HG03175 (cell line): ENCODE data around the gene SNPH.

Experiments used
- ATAC-seq: cut with Tn5 transposase; IDR thresholded peaks from one replicate; pipeline ENCODE4 v1.9.1; 2021; ENCODE audit warnings: mild to moderate bottlenecking, moderate library complexity; ENCODE audit not compliant: unreplicated experiment

The SNPH gene

DNA sequence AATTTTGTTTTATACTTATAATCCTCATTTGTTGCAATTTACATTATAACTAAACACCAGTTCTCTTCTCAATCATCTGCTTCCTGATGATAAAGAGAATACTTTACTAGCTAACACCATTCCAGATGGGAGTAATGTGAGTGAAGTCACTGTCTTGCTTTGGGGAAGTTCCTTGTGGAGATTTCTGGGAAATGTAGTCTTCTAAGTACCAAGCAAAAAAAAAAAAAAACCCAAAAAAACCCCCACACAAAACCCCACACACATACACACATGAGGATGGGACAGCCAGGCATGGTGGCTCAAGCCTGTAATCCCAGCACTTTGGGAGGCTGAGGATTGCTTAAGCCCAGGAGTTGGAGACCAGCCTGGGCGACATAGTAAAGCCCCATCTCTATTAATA lies 2.2 kb upstream of the SNPH start:
- ATAC-seq, result no peak

DNA sequence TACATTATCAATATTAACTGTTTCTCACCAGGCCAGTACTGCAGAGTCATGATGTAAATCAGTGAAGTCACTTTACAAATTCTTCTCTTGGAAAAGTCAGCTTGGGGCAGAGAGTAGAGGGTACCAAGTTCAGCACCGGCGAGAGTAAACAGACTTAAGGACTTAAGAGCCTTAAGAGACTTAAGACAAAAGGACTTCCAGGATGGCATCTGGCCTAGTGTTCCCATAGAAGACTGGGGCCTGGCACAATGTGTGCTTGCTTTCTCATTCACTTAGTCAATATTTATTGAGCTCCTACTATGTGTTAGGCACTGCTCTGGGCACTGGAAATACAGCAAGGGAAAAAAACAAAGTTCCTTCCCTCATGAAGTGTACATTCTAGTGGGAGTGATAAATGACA lies 1.4 kb upstream of the SNPH start:
- ATAC-seq, result no peak

DNA sequence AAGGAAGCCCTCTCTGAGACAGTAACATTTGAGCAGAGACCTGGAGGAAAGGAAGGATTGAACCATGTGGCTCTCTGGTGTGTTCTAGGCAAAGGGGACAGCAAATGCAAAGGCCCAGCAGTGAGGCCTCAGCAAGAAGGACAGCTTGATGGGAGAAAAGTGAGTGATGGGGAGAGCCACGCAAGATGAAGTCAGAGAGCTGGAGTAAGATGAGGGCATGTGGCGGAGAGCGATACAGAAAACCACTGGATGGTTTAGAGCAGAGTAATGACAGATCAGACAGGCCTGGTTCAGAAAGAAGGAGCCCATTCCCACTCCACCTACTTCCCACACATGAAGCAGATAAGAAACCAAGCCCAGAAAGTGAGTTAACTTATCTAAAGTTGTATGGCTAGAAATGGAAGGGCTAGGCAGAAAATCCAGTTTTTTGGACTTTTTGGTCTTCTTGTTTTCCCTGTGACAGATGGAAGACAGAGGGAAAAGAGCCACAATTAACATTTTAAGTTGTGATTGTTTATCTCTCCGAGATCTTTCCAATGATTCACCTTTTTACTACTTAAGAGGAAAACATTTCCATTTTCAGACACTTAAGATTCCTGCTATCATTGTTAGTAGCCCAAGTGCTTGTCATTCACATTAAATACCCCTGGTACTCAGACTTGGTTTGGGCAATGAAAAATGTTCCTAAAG lies 723 bp upstream of the SNPH start:
- ATAC-seq, result no peak

DNA sequence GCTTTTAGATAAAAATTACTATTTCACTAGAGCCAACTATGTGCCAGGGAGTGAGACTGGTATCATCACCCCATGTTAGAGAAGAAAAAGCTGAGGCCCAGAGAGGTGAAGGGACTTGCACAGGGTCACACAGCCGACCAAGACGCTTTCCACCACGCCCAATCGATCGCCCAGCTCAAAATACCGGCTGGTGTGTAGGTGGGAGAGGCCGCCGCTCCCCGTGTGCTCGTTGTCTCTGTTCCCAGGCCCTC lies 253 bp upstream of the SNPH start:
- no peak for ATAC-seq

DNA sequence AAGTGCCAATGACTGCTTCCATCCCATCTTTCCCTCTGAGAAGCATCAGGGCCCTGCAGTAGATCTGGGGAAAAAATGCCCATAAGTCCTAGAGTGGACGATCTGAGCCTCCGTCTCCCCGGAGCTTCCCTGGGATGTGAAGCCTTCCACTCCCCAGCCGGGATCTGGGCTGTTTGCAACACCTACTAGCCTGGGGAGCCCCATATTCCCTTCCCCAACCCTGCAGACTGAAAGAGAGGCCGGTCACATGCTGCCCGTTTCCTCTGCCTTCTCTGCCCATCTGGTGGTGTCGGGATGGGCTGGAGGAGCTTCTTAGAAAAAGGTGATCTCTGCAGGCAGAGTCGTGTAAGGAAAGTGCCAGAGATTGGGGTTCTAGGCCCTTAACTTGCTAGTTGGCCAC lies 1.1 kb downstream of the SNPH start:
- ATAC-seq, result no peak

DNA sequence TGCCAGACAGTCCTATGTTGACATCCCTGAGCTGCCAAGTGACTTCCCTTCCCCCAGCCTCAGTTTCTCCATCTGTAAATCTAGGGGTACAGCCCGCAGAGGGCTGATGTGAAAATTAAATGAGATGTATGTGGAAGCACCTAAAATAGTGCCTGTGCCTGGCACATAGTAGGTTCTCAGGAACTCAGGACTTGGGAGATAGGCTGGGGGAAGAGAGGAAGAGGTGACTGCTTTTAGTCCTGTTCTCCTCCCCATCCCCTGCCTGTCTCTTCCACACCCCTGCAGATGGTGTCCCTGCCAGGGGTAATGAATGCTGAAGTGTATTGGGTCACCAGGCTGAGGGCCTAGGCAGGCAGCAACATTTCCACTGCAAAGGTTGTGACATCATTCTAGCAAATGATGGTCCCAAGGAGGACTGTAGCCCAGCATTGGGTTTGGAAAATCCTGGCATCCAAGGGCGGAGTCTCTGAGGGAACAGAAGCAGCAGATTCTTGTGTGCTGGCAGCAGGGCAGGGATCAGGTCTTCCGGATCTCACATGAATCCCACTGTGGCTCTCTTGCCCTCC lies 1.8 kb downstream of the SNPH start:
- no peak for ATAC-seq

- no peak for ATAC-seq
Measured at GRCh38 chr20:1269235-1269634, 3.1 kb downstream of the SNPH start.

DNA sequence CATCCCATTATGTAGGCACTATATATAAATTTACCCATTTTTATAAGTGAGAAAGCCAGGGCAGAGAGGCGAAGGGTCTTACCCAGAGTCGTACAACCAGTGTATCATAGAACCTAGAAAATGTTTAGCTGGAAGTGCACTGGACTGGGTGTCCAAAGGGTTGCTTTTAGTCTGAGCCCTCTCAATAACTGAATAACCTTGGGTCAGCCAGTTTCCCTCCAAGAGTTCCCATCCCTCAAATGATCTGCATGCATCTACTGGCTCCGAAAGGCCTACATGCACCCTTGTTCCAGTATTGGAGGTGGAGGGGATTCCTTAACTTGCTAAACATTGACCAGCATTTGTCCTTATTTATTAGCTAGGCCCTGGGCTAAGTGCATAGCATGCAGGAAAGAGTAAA lies 3.8 kb downstream of the SNPH start:
- no peak for ATAC-seq

GRCh38 chr20:1272368-1273100 lies 6.4 kb downstream of the SNPH start:
- no peak for ATAC-seq

DNA sequence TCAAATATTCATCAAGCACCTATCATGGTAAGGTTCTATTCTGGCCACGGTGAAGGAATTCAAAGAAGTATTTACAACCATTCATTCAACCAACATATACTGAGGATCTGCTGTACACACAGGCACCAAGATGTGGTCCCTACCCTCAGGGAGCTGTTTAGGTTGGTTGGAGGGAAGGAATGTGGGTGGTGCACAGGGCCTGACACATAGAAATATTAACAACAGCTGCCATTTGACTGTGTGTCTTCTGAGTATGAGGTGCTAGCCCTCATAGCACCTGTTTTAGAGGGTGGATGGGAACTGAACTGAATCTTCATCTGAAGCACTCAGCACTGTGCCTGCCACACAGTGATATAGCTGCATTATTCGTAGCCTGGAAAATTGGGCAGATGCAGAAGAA lies 7.3 kb downstream of the SNPH start:
- no peak for ATAC-seq

GRCh38 chr20:1274485-1275311 lies 8.6 kb downstream of the SNPH start:
- no peak for ATAC-seq

GRCh38 chr20:1275919-1276318 lies 9.8 kb downstream of the SNPH start:
- no peak for ATAC-seq

DNA sequence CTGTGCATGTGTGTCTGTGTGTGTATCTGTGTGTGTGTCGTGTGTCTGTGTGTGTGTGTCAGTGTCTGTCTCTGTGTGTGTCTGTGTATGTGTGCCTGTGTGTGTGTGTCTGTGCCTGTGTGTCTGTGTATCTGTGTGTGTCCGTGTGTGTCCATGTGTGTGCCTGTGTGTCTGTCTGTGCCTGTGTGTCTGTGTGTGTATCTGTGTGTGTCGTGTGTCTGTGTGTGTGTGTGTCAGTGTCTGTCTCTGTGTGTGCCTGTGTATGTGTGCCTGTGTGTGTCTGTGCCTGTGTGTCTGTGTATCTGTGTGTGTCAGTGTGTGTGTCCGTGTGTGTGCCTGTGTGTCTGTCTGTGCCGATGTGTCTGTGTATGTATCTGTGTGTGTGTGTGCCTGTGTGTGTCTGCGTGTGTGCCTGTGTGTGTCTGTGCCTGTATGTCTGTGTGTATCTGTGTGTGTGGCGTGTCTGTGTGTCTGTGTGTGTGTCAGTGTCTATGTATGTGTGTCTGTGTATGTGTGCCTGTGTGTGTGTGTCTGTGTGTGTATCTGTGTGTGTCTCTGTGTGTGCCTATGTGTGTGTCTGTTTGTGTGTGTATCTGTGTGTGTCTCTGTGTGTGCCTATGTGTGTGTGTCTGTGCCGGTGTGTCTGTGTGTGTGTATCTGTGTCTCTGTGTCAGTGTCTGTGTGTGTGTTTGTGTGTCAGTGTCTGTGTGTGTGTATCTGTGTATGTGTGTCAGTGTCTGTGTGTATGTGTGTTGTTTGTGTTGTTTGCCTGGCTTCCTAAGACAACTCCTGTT lies 11.6 kb downstream of the SNPH start:
- no peak for ATAC-seq

GRCh38 chr20:1278993-1279392 lies 12.9 kb downstream of the SNPH start:
- ATAC-seq, result no peak

DNA sequence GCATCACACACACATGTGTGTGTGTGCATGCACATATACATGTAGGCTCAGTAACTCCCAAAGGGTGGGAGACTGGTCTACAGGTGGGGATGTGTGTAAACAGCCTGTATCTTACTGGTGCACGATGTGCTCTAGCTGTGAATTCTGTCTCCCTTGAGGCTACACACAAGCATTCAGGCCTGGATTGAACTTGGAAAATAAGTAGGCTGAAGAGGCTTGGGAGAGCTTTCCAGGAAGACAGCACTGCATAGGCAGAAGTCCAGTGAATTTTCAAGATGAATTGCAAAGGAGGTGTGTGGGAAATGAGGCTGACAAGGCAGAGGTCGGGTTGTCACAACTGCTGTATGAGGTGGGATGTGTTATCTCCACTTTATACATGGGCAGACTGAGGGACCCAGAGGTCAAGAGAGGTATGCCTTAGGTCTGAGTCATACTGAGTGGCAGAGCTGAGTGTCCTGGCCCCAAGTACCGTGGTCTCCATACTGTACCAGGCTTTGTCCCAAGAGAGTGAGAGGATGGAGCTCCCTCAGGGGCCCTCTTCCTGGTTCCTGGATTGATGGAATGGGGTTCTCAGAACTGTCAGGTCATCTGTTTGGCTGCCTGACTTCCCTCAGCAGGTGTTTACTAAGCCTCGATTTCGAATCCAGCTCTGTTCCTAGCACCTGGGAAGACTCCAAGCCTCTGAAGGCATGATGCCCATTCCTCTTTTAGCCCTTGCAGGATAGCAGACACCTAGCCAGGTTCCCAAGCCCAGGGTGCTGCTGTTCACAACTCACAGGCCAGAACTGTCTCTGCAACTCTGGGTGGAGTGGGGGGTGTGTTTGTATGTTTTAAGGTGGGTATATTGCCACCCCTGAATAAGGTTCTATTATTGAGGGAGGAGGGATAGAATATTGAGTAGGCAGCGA lies 14.4 kb downstream of the SNPH start:
- no peak for ATAC-seq

DNA sequence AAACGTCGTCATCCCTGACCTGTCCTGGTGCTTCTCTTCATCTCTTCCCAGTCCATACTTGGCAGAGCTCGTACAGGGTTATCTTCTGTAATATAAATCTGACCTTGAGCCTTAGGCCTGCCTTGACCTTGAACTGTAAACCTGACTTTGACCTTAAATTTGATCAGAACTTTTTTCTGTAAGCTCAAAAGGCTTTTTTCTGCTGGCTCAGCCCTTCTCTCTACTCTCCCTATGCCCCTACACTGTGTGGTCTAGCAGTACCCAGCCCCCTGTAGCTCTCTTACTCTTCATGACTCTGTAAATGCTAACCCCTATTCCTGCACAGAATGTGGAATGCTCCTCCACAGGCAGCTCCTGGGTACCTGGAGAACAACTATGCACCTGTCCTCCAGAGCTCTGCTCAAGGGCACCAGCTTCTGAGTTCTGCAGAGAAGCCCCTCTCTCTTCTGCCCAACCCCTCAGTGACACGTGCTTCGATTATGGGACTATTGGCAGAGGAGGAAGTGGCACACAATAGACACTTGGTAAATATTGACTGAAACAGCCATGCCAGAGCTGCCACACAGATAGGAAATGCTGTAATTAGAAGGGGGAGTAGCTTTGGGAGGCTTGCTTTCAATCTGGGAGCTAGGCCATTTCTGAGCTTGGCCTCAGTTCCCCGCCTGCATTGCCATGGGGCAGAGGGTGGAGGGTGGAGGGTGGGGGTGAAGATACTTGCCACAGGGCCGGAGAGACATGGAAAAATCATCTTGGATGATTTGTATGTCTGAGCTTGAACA lies 15.4 kb downstream of the SNPH start:
- no peak for ATAC-seq

- ATAC-seq, result no peak
Measured at GRCh38 chr20:1282966-1283365, 16.9 kb downstream of the SNPH start.

DNA sequence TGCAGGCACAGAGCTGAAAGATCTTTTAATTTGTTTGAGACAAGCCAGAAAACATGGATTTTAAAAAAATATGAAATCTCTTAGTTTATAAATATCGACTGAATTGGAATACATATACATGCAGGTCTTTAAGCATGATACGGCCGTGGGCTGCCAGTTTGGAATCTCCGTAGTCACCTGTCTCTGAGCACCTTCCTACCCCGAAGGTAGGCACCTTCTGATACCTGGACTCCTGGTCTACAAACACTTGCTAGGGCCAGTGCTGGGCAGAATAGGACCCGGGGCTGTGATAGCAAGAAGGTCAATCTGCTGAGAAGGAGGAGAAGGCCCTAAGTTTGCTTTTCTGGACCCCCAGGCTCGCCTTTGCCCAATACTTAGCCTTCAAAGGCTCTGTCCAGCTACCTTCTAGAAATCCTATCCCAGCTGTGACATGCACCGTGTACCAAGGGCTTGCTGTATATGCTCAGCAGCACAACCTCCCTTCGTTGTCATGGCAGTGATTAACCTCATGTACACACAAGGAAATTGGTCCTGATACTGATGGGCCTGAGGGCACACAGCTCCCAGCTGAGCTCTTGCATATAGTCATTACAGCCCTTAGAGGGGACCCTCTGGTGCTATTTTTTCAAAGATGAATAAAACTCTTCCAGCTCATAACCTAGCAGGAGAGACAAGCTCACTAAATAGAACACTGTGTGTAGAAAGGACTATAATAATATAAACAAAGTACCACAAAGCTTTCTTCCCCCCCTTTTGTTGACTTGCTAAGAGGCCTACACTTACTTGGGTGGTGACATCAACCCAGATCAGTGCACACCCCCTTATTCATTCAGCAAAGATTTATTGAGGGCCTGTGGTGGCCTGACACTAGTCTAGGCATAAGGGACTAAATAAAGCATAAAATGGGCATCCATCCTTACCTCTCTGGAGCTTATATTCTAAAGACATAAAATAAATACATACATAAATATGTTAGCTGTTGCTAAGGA lies 17.7 kb downstream of the SNPH start:
- ATAC-seq, result no peak
